ENCODE measurements around the gene CD44. TPM values are rescaled to one million over a fixed set of nuclear protein-coding genes. Genes with fewer than 3 reads are reported as not detected.

Gene CD44
- total RNA-seq, 4 donors from 2014 or later, result 135 to 636 (median 397) TPM

- no peaks in the 10 kb centered on the region for H3K36me3 ChIP-seq
- peaks cover 8 to 9% of the 10 kb centered on the region in 2 donors for H3K4me1 ChIP-seq
- no peak overlapping the region for H3K4me3 ChIP-seq
- DNase-seq, result no peak
- H3K27ac ChIP-seq, result no peak overlapping the region
- no peak for TF ChIP-seq CTCF (IDR thresholded peaks at IDR 0.05)
- TF ChIP-seq POLR2A (IDR thresholded peaks at IDR 0.05), result no peak
- intact Hi-C loops (cut with DNase I; ENCODE audit: low total_unique reads), result no loop called here
- H3K9me3 ChIP-seq, result no peaks in the 10 kb centered on the region
- H3K27me3 ChIP-seq, result no peaks in the 10 kb centered on the region
Observed at GRCh38 chr11:35277827-35278226, 138.9 kb downstream of the CD44 start.

DNA sequence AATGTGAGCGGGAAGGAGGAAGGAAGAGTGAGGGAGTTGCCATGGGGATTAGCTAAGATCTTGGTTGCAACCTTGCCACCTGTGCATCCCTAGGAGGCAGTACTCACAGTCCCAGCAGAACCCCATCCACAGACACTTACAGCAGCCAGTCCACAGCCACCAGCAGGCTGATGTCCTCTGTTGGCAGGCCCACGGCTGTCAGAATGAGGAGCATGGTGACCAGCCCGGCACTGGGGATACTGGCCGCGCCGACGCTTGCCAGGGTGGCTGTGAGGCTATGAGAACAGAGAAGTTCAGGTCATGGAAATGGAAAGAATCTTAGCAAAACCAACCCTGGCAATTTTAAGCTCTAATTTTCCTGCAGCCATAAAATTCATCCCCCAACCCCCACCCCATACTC is 141.8 kb downstream of the CD44 start:
- Histone ChIP-seq H3K4me1 (peaks cover 8 to 9% of the 10 kb centered on the region in 2 donors), H3K36me3 (no peaks in the 10 kb centered on the region), H3K27me3 (no peaks in the 10 kb centered on the region), H3K4me3 (no peak overlapping the region), H3K9me3 (no peaks in the 10 kb centered on the region), H3K27ac (peak overlapping the region; percentile 82 to 86)
- DNase-seq, result peak in 1 of 2 donors; percentile 20
- TF ChIP-seq POLR2A (IDR thresholded peaks at IDR 0.05) (no peak), CTCF (IDR thresholded peaks at IDR 0.05) (no peak)
- intact Hi-C loops (cut with DNase I; ENCODE audit: low total_unique reads), result no loop called here

GRCh38 chr11:35281169-35281688 is 142.3 kb downstream of the CD44 start:
- peak overlapping the region; percentile 82 to 86 for H3K27ac ChIP-seq
- intact Hi-C loops (cut with DNase I; ENCODE audit: low total_unique reads), result no loop called here
- DNase-seq, result peak; percentile 35 to 39
- no peaks in the 10 kb centered on the region for H3K36me3 ChIP-seq
- no peaks in the 10 kb centered on the region for H3K27me3 ChIP-seq
- peaks cover 8 to 9% of the 10 kb centered on the region in 2 donors for H3K4me1 ChIP-seq
- TF ChIP-seq CTCF (IDR thresholded peaks at IDR 0.05) (no peak), POLR2A (IDR thresholded peaks at IDR 0.05) (no peak)
- H3K9me3 ChIP-seq, result no peaks in the 10 kb centered on the region
- no peak overlapping the region for H3K4me3 ChIP-seq

Other genes with a start within 250 kb of the CD44 start
- 10 to 100 TPM; 20.7 to 40.4 (median 29.0) TPM for gene APIP, start 222.8 kb upstream of the CD44 start, total RNA-seq
- 10 to 100 TPM; 22.5 to 41.1 (median 28.6) TPM for gene PDHX, start 222.6 kb upstream of the CD44 start, total RNA-seq

Data from uterus (tissue), 4 donors.